ENCODE results near the gene UBE3D. TPM values are rescaled to one million over a fixed set of nuclear protein-coding genes. Genes with fewer than 3 reads are reported as not detected.

The UBE3D gene
- polyA plus RNA-seq, 2 of the 4 experiments (the other 2 are of a cell fraction) = 4.4 to 6.2 TPM

GRCh38 chr6:82954356-82954755, 111.3 kb downstream of the UBE3D start:
- ChIA-PET POLR2A (no interaction called here), CTCF (no interaction called here)
- Histone ChIP-seq H3K9me3 (no peaks in the 10 kb centered on the region), H3K27ac (no peak overlapping the region), H3K4me1 (no peaks in the 10 kb centered on the region), H3K4me3 (no peak overlapping the region), H3K4me2 (no peak overlapping the region)
- WGBS (ENCODE audit: missing lambda C conversion rate) = 92% methylated on average over 2 of the region's 2 CpGs
- DNase-seq (ENCODE audit: low read depth in 1 of 2, low spot score in 1 of 2) (no peak), ATAC-seq (no peak), FAIRE-seq (no peak)
- TF ChIP-seq MAX (IDR thresholded peaks at IDR 0.05) (no peak), EHMT2 (IDR thresholded peaks at IDR 0.05; ENCODE audit: low read depth) (no peak), ATOH8 (CRISPR knock-in tag; IDR thresholded peaks at IDR 0.05; ENCODE audit: low read depth) (no peak), RFX5 (IDR thresholded peaks at IDR 0.05) (no peak), NR3C1 (IDR thresholded peaks at IDR 0.05) (no peak), RCOR1 (IDR thresholded peaks at IDR 0.05; ENCODE audit: low read depth, low read length) (no peak), SREBF2 (IDR thresholded peaks at IDR 0.05) (no peak), HES2 (IDR thresholded peaks at IDR 0.05) (no peak), ZSCAN20 (CRISPR knock-in tag; IDR thresholded peaks at IDR 0.05) (no peak), CEBPB (IDR thresholded peaks at IDR 0.05) (no peak), PHF8 (IDR thresholded peaks at IDR 0.05; ENCODE audit: borderline replicate concordance, low read depth) (no peak), ZC3H11A (IDR thresholded peaks at IDR 0.05) (no peak), BHLHE40 (IDR thresholded peaks at IDR 0.05; ENCODE audit: low read depth, low read length) (no peak), NFE2L2 (conservative IDR thresholded peaks at IDR 0.05; ENCODE audit: low read length) (no peak), FOSB (CRISPR knock-in tag; IDR thresholded peaks at IDR 0.05) (no peak), EHF (CRISPR knock-in tag; IDR thresholded peaks at IDR 0.05) (no peak), MYC (IDR thresholded peaks at IDR 0.05; ENCODE audit: borderline replicate concordance, low read length) (no peak), CBX8 (IDR thresholded peaks at IDR 0.05) (no peak), MAZ (IDR thresholded peaks at IDR 0.05; ENCODE audit: borderline replicate concordance, low read depth, low read length) (no peak)

- DNase-seq (ENCODE audit: low read depth in 1 of 2, low spot score in 1 of 2) = no peak
- WGBS (ENCODE audit: missing lambda C conversion rate) = 63% methylated on average over 4 of the region's 4 CpGs
- H3K4me3 ChIP-seq = no peak overlapping the region
- TF ChIP-seq ATOH8 (CRISPR knock-in tag; IDR thresholded peaks at IDR 0.05; ENCODE audit: low read depth) = no peak
- TF ChIP-seq CBX2 (IDR thresholded peaks at IDR 0.05; ENCODE audit: borderline replicate concordance, low read depth) = no peak
- no peak for TF ChIP-seq RNF2 (IDR thresholded peaks at IDR 0.05; ENCODE audit: borderline replicate concordance, low read depth)
- TF ChIP-seq CTCF (IDR thresholded peaks at IDR 0.05) = no peak
- TF ChIP-seq SMC3 (IDR thresholded peaks at IDR 0.05) = no peak
- FAIRE-seq = no peak
- ATAC-seq = no peak
- no peak overlapping the region for H3K27ac ChIP-seq
- no peaks in the 10 kb centered on the region for H3K9me3 ChIP-seq
- no peak overlapping the region for H3K4me2 ChIP-seq
- CTCF ChIA-PET = no interaction called here
- POLR2A ChIA-PET = no interaction called here
- H3K4me1 ChIP-seq = no peaks in the 10 kb centered on the region
These were observed 111.8 kb downstream of the UBE3D start for GRCh38 chr6:82953871-82954270.

All from A549 (cell line).